Thoracic aorta (tissue), 2 donors: ENCODE data around the gene NPHS2. TPM values are rescaled to one million over a fixed set of nuclear protein-coding genes. Genes with fewer than 3 reads are reported as not detected.

Source experiments
- ATAC-seq: fragments of 150-250 bp; one replicate; pipeline ENCODE4 v1.8.0; 2017; ENCODE audit warnings: low read depth; ENCODE audit not compliant: insufficient number of reproducible peaks, low FRiP score
- DNase-seq: peaks from one replicate; pipeline ENCODE4 v3.0.0-alpha.2; 2020; ENCODE audit warnings: low spot score
- H3K27ac ChIP-seq, 2 donors: fragments of 200-600 bp; sonication (generic); 1 replicate in 1 of 2; 2 replicates in 1 of 2; pipeline ENCODE4 v1.5.1; 2016; ENCODE audit warnings: mild to moderate bottlenecking in 2 of 2, moderate library complexity in 2 of 2
- H3K27me3 ChIP-seq: fragments of 200-600 bp; sonication (generic); replicated peaks from 2 replicates; pipeline ENCODE4 v1.6.0; 2016; ENCODE audit warnings: mild to moderate bottlenecking; ENCODE audit not compliant: insufficient read depth
- H3K36me3 ChIP-seq: fragments of 200-600 bp; sonication (generic); one replicate; pipeline ENCODE4 v1.5.1; 2016
- H3K4me1 ChIP-seq, 2 donors: fragments of 200-600 bp; sonication (generic); 1 replicate in 1 of 2; 2 replicates in 1 of 2; pipeline versions ENCODE4 v1.5.1 to v1.6.0; 2016; ENCODE audit warnings: low read depth in 2 of 2, mild to moderate bottlenecking in 1 of 2; ENCODE audit not compliant: control insufficient read depth in 1 of 2
- H3K4me3 ChIP-seq: fragments of 200-600 bp; sonication (generic); 2 replicates; pipeline ENCODE4 v1.5.1; 2016; ENCODE audit warnings: mild to moderate bottlenecking
- H3K9me3 ChIP-seq: fragments of 200-600 bp; sonication (generic); 2 replicates; pipeline ENCODE4 v1.5.1; 2016
- CTCF ChIP-seq: fragments of 200-600 bp; sonication (generic); IDR thresholded peaks from one replicate; pipeline ENCODE4 v1.5.1; 2019; ENCODE audit warnings: antibody characterized with exemption
- total RNA-seq, 2 donors: library from RNA; depleted of rRNA; stranded (reverse); fragments of >200 nt; gene quantifications; one replicate each; pipeline versions ENCODE4 v1.1.0 to v1.2.3, GENCODE V29; 2016

NPHS2 gene
- total RNA-seq, 2 donors from 2014 or later, result not detected

GRCh38 chr1:179591592-179592580 lies 16.1 kb upstream of the NPHS2 start, which contains the start of gene TDRD5:
Gene TDRD5, plus strand, starts transcription at chr1:179591832. Its CDS starts 784 bp downstream, at chr1:179592616.
- H3K27ac ChIP-seq, result no peak within 1 kb of the TSS
- H3K9me3 ChIP-seq, result no peaks in the 10 kb centered on the region
- peaks cover 9% of the 10 kb centered on the region for H3K27me3 ChIP-seq
- peak within 1 kb of the TSS; percentile 58 for H3K4me3 ChIP-seq
- ATAC-seq, result no peak
- no peaks in the 10 kb centered on the region for H3K36me3 ChIP-seq
- no peak for TF ChIP-seq CTCF
- DNase-seq, result no peak
- H3K4me1 ChIP-seq, result peaks cover 0 to 8% of the 10 kb centered on the region in 2 donors

- TF ChIP-seq CTCF, result no peak
- peak overlapping the region; percentile 58 for H3K4me3 ChIP-seq
- H3K27me3 ChIP-seq, result peaks cover 9% of the 10 kb centered on the region
Measured at GRCh38 chr1:179591253-179591591, 15.5 kb upstream of the NPHS2 start.

GRCh38 chr1:179590671-179591070 lies 14.9 kb upstream of the NPHS2 start:
- Histone ChIP-seq H3K4me1 (peaks cover 3 to 8% of the 10 kb centered on the region in 2 donors), H3K4me3 (no peak overlapping the region), H3K27me3 (peaks cover 9% of the 10 kb centered on the region), H3K27ac (no peak overlapping the region), H3K9me3 (no peaks in the 10 kb centered on the region), H3K36me3 (no peaks in the 10 kb centered on the region)
- no peak for TF ChIP-seq CTCF
- no peak for ATAC-seq
- DNase-seq, result no peak

More at GRCh38 chr1:179591253-179591591, 15.5 kb upstream of the NPHS2 start:
- no peaks in the 10 kb centered on the region for H3K36me3 ChIP-seq
- no peak for DNase-seq
- no peaks in the 10 kb centered on the region for H3K9me3 ChIP-seq
- H3K4me1 ChIP-seq, result peaks cover 0 to 8% of the 10 kb centered on the region in 2 donors
- no peak for ATAC-seq
- H3K27ac ChIP-seq, result no peak overlapping the region

- peaks cover 6 to 8% of the 10 kb centered on the region in 2 donors for H3K4me1 ChIP-seq
- no peak overlapping the region for H3K4me3 ChIP-seq
- H3K36me3 ChIP-seq, result no peaks in the 10 kb centered on the region
- ATAC-seq (no peak), DNase-seq (no peak)
- TF ChIP-seq CTCF, result no peak
- peaks cover 9% of the 10 kb centered on the region for H3K27me3 ChIP-seq
- no peak overlapping the region for H3K27ac ChIP-seq
- no peaks in the 10 kb centered on the region for H3K9me3 ChIP-seq
Measured at GRCh38 chr1:179589509-179589908, 13.8 kb upstream of the NPHS2 start.

GRCh38 chr1:179588425-179589024 lies 12.8 kb upstream of the NPHS2 start:
- Histone ChIP-seq H3K36me3 (no peaks in the 10 kb centered on the region), H3K27me3 (peaks cover 9% of the 10 kb centered on the region), H3K4me3 (no peak overlapping the region), H3K4me1 (peaks cover 6 to 8% of the 10 kb centered on the region in 2 donors), H3K27ac (no peak overlapping the region), H3K9me3 (no peaks in the 10 kb centered on the region)
- ATAC-seq, result no peak
- no peak for DNase-seq
- no peak for TF ChIP-seq CTCF
